GM18867 (cell line): ENCODE results near the gene BMERB1.
"Not testable (repeated sequence)": the region's sequence is repeated elsewhere in the genome, so short reads cannot be mapped to it uniquely, and the experiment has no call there.

Source experiments
- ATAC-seq: cut with Tn5 transposase; IDR thresholded peaks from one replicate; pipeline ENCODE4 v1.9.1; 2021; ENCODE audit warnings: mild to moderate bottlenecking, moderate library complexity; ENCODE audit not compliant: unreplicated experiment

The BMERB1 gene

DNA sequence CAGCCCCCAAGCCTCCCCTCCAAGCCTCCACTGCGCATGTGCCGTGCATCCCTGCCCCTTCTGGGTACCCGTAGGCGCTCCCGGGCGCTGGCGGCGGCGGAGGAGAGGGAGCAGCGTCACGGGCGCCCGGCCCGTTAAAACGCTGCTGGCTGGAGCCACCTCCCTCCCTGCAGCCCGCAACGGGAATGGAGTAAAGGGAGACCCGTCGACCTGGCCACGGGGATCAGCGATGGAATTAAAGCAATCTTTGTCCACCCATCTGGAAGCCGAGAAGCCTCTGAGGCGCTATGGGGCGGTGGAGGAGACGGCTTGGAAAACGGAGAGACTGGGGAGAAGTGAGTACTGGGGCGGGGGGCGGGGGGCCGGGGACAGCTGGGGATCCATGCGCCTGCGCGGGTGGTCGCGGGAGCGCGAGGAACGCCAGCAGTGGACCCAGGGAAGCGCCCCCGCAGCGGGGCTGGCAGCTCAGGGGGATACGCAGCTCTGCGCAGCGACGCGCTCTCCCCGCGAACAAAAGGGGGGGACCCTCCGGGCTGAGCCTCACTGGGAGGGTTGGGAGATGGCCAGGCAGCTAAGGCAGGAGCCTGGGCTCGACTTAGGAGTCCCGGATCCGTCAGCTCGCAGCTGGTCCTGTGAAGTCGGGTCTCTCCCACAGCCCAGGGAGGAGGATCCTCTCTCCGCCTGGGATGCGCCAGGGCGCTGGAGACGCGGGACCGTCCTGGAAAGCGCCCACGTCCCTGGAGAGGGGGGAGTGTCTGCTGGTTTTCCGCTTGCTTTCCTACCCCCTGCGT is at the start of gene BMERB1:
BMERB1 (plus strand) TSS at position 164 of the 791 bp plus-strand sequence; CDS start at position 230, 66 bp downstream.
- ATAC-seq: no peak

DNA sequence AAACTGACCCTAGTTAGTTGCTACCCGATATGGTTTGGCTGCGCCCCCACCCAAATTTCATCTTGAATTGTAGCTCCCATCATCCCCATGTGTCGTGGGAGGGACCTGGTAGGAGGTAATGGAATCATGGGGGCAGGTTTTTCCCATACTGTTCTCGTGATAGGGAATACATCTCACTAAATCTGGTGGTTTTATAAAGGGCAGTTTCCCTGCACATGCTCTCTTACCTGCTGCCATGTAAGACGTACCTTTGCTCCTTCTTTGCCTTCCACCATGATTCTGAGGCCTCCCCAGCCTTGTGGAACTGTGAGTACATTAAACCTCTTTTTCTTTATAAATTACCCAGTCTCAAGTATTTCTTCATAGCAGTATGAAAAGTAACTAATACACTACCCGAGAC is 46.3 kb upstream of the BMERB1 start:
- not testable (repeated sequence) for ATAC-seq

DNA sequence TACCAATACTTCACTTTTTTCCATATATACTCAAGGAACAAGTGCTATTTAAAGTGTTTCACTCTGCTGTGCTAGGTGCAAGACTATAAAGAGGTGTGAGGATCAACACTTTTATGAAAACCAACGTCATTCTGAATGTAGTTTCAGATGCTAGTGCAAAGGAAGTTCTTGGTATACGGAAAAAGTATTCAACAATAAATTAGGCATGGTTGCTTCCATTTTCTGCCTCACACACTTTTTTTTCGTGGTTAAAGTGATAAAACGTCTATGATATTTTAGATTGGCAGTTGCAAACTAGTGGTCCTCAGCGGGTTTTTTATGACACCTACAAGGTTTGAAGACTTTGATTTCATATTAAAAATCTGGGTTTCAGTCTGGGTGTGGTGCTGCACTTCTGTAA is 44.5 kb upstream of the BMERB1 start:
- not testable (repeated sequence) for ATAC-seq

DNA sequence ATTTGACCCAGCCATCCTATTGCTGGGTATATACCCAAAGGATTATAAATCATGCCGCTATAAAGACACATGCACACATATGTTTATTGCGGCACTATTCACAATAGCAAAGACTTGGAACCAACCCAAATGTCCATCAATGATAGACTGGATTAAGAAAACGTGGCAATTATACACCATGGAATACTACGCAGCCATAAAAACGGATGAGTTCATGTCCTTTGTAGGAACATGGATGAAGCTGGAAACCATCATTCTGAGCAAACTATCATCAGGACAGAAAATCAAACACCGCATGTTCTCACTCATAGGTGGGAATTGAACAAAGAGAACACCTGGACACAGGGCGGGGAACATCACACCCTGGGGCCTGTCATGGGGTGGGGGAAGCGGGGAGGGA is 41.4 kb upstream of the BMERB1 start:
- not testable (repeated sequence) for ATAC-seq

DNA sequence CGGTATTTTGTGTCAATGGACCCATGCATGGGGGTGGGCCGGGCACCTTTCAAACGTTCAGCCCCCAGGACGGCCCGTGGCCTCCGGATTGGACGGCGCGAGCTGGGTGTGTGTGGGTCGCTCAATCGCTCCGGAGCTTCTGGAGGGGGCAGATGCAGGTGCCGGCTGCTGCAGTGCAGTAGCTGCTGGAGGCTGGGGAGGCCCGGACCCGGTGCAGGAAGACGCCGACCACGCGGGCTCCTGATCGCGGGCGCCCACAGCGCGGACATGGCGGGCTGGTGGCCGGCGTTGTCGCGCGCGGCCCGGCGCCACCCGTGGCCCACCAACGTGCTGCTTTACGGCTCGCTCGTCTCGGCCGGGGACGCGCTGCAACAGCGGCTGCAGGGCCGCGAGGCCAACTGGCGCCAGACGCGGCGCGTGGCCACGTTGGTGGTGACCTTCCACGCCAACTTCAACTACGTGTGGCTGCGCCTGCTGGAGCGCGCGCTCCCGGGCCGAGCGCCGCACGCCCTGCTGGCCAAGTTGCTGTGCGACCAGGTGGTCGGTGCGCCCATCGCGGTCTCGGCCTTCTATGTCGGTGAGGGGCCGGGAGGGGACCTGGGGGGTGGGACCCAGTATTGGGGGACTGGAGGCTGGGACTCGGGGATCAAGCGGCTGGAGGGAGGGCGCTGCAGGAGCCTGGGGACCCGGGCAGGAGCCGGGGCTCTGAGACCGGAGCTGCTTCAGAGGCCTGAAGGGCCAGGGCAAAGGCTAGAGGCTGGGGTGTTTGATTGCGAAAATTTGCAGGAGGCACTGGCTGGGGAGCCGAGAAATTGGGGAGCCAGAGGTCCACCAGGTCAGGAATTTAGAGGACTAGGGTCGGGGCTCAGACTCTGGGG is 38.5 kb upstream of the BMERB1 start, which contains the start of gene MPV17L:
MPV17L (plus strand) TSS at position 124 of the 878 bp plus-strand sequence; CDS start at position 268, 144 bp downstream.
- not testable (repeated sequence) for ATAC-seq

DNA sequence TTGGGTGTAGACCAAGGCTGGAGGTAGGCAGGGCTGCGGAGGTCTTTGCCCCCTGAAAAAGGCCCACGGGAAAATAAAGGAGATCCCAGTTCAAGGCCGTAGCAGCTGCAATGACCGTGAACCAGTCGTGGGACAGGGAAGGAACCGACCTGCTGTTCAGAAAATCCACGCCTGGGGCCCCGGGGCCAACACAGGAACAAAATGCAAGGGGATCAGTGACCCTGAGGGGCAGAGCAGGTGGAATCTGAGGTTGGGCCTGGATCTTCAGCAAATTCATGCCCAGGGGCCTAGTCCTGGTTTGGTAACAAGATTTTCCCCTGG is 37.9 kb upstream of the BMERB1 start:
- ATAC-seq: not testable (repeated sequence)

DNA sequence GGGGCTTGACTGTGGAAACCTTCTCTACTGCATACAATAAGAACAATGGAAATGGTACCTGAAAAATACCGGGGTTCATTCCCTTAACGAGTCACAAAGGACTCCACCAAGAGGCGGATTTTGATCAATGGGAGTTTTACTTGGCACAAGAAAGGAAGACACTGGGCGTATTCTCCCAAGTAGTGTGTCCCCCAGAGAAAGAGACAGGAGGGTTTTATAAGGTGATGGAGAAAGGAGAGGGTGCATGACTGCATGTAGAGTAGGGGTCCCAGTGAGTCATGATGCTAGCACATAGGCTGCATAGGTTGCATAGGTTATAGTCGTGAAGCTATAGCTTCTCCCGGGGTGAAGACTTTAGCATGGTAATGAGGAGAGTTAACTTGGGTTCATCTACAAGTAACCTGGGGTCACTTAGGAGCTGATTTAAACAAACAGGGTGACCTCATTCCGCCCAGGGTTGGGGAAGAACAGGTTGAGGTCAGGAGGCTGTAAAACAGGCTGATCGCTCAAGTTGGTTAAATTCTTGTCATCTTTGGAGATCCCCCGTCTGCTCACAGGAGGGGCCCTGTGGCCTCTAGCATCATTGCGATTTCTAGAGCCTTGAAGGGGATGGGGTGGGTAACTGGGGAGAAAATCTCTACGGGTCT is 37.3 kb upstream of the BMERB1 start:
- no peak for ATAC-seq

DNA sequence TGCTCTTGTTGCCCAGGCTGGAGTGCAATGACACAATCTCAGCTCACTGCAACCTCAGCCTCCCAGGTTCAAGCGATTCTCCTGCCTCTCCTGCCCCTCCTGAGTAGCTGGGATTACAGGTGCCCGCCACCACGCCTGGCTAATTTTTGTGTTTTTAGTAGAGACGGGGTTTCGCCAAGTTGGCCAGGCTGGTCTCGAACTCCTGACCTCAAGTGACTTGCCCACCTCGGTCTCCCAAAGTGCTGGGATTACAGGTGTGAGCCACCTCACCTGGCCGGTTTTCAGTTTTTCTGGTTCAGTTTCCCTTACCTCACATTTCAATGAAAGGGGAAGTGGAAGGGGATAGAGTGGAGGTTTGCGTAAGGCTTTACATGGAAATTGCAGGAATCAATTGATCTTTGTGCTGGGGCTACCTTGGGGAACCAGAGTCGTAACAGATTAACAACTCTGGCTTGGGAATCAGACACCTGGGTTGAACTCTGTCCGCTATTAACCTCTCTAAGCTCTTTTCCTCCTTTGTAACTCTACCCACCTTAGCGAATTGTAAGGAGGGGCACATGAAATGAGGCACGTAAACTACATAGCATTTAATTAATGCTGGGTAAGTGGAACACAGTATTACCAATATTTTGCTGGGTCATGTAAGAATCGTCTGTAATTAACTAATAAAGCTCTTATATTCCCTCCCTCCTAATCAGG is 35.6 kb upstream of the BMERB1 start:
- ATAC-seq: no peak

DNA sequence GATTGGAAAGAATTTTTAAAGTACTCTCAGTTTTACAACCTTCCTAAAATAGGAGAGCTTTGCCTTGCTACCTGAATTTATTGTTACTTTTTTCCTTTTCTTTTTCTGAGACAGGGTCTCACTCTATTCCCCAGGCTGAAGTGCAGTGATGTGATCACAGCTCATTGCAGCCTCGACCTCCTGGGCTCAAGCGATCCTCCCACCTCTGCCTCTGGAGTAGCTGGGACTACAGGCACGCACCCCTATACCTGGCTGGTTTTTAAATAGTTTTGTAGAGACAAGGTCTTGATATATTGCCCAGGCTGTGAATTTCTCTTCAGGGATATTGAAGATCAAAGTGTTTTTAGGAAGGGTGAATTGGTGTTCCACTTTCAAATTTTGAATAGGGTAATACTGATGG is 35.1 kb upstream of the BMERB1 start:
- no peak for ATAC-seq

DNA sequence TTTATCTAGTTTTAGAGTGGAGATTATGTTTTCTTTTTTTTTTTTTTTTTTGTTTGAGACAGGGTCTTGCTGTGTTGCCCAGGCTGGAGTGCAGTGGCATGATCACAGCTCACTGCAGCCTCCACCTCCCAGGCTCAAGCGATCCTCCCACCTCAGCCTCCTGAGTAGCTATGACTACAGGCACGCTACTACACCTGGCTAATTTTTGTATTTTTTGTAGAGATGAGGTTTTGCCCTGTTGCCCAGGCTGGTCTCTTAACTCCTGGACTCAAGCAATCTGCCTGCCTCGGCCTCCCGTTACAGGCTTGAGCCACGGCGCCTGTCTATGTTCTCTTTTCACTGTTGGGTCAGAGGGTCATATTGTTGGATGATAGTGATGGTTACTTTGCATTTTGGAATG is 34.1 kb upstream of the BMERB1 start:
- not testable (repeated sequence) for ATAC-seq

DNA sequence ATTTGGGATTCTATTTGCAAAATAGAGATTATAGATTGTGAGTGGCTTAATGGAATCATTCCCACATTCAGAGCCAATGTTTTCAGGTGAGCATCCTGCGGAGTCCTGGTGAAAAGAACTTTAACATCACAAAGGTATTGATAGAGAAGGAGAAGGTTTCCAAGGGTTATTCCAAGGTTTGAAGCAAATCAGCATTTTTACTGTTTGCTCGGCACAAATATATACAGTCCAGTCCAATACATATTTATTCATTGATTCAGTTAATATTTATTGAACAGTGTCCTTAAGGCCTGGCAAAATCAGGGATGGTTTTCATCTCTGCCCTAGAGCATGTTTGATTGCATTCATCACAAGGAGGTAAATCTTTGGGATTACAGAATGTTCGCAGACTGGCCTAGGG is 32.4 kb upstream of the BMERB1 start:
- no peak for ATAC-seq

DNA sequence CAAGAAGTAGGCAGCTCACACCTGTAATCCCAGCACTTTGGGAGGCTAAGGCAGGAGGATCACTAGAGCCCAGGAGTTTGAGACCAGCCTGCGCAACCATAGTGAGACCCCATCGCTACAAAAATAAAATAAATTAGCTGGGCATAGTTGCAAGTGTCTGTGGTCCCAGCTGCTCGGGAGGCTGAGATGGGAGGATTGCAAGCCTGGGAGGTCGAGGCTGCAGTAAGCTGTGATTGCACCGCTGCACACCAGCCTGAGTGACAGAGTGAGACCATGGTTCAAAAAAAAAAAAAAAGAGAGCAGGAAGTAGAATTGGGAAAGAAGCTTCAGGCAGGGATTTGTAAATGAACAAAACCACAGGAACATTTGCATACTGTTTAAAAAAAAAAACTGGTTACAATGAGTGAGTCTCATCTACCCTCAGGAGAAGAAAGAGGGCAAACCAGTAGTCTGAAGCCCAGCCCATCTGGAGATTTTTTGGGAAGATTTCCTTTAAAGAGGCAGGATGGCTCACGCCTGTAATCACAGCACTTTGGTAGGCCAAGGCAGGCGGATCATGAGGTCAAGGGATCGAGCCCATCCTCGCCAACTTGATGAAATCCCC is 30.9 kb upstream of the BMERB1 start:
- ATAC-seq: no peak

DNA sequence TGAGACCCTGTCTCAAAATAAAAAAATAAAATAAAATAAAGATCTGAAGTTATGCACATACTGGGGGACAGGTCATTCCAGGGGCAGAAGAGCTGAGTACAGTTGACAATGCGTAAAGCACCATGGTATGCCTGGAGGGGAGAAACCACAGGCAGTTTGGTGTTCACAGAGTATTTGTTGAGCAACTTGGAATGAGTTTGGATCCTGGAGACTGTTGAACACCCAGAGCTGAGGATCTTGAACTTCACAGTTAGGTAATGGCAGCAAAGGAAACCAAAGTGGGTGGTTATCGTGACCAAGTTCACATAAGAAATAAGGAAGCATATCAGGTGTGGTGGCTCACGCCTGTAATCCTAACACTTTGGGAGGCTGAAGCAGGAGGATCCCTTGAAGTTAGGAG is 30.3 kb upstream of the BMERB1 start:
- ATAC-seq: not testable (repeated sequence)

DNA sequence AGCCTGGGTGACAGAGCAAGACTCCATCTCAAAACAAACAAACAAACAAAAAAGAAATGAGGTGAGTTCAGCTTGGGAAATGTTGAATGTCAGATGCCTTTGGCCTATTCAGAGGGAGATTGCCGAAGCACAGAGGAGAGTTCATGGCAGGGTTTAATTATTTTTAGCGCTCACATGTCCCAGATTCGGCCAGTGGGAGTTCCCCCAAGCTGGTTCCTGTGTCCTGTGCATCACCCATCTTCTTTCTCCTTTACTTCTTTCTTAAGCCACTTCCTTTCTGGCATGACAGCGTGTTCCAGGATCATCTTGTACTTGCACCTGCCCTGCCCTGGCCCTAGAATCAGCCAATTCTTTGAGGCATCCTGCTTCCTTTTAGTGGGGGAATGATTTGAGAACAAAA is 29.6 kb upstream of the BMERB1 start:
- no peak for ATAC-seq

DNA sequence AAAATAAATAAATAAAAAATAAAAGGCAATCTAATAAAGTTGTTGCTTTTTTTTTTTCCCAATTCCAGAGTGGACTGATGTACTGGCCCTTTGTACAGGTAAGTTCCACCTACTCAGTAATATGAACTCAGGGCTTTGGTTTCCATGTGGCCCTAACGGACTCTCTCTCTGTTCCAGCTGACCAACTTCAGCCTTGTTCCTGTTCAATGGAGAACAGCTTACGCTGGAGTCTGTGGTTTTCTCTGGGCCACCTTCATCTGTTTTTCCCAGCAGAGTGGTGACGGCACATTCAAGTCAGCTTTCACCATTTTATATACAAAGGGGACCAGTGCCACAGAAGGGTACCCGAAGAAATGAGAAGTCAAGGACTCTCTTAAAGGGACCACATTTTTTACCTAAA is 26.6 kb upstream of the BMERB1 start:
- ATAC-seq: not testable (repeated sequence)

DNA sequence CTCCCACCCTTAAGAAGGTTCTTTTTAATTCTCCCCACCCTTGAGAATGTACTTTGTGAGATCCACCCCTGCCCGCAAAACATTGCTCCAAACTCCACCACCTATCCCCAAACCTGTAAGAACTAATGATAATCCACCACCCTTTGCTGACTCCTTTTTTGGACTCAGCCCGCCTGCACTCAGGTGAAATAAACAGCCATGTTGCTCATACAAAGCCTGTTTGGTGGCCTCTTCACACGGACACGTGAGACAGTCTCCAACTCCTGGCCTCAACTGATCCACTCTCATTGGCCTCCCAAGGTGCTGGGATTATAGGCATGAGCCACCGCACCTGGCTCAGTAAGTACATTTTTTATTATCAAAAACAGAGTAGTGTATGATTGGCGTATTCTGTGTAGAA is 24.9 kb upstream of the BMERB1 start:
- not testable (repeated sequence) for ATAC-seq

DNA sequence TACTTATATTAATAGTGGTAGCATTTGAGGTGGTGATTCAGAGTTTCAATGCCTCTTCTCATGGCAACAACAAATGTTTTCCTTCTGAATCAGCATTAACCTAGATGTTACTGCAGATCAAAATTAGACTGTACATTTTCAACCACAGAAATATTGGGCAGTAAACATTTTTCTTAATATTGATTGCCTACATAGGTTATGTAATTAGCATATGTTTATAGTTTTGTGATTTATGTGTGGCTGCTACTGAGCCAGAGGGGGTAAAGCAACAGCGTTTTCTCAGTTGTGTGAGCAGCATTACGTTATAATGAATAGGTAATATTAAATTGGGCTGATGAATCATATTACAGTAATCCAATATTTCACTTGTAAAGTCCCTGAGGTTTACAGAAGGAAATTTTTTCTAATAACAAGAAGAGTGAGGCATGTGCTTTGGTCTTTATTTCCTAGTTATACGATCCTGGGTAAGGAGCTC is 18.8 kb upstream of the BMERB1 start:
- no peak for ATAC-seq

DNA sequence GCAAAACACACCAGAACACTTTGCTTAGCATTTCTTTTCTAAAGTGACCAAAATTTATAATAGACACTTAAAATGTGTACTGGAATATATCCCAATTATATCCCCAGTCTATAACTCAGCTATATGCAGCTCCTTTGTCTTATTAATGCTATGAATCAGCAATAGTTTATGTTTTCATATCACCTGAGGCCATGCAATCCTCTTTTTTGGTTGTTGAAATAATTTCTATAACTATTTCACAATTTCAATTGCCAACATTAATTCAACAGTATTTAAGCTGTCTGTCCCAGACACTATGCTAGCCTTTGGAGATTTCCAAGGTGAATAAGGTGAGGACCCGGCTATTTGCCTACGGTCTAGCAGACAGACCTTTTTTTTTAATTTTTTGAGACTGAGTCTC is 17.2 kb upstream of the BMERB1 start:
- ATAC-seq: no peak

DNA sequence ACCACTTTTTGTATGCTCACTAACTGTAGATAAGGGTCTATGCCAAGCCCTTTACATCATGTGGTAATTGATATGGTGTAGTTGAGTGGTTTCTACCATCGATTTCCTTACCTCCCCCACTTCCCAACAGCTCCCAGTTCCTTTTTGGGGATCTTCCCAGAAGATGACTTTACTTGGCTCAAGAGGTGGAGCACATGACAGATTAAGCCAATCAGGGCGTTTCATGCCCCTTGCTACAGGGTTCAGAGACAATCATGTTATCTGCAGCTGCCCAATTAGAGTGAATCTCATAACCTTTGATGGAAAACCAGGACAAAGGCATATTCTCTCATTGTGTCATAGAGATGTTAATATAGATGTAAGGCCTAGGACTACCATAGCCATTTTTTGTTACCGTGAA is 16.2 kb upstream of the BMERB1 start:
- ATAC-seq: no peak

DNA sequence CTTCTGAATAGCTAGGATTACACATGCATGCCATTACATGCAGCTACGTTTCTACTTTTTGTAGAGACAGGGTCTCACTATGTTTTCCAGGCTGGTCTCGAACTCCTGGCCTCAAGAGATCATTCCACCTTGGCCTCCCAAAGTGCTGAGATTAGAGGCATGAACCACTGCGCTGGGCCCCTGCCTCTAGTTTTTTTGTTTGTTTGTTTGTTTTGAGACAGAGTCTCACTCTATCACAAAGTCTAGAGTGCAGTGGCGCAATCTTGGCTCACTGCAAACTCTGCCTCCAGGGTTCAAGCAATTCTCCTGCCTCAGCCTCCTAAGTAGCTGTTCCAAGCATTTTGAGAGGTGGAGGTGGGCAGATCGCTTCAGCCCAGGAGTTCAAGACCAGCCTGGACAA is 12.7 kb upstream of the BMERB1 start:
- ATAC-seq: not testable (repeated sequence)
